ENCODE measurements around the gene UBXN7.

DNA sequence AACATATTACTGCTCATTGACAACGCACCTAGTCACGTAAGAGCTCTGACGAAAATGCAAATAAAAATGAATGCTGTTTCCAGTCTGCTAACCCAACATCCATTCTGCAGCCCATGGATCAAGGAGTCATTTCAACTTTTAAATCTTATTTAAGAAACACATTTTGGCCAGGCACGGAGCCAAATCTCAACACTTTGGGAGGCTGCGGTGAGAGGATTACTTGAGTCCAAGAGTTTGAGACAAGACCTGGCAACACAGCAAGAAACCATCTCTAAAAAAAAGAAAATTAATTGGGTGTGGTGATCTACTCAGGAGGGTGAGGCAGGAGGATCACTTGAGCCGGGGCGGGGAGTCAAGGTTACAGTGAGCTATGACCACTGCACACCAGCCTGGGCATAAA lies 71.6 kb downstream of the UBXN7 start:
- TF ChIP-seq POLR2A (IDR thresholded peaks at IDR 0.05) = no peak
- TF ChIP-seq, protein P1, sequence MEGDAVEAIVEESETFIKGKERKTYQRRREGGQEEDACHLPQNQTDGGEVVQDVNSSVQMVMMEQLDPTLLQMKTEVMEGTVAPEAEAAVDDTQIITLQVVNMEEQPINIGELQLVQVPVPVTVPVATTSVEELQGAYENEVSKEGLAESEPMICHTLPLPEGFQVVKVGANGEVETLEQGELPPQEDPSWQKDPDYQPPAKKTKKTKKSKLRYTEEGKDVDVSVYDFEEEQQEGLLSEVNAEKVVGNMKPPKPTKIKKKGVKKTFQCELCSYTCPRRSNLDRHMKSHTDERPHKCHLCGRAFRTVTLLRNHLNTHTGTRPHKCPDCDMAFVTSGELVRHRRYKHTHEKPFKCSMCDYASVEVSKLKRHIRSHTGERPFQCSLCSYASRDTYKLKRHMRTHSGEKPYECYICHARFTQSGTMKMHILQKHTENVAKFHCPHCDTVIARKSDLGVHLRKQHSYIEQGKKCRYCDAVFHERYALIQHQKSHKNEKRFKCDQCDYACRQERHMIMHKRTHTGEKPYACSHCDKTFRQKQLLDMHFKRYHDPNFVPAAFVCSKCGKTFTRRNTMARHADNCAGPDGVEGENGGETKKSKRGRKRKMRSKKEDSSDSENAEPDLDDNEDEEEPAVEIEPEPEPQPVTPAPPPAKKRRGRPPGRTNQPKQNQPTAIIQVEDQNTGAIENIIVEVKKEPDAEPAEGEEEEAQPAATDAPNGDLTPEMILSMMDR (IDR thresholded peaks at IDR 0.05) = no peak
